ENCODE measurements around the gene NOTCH1.

GRCh38 chr9:136593581-136593980 lies 47.7 kb upstream of the NOTCH1 start:
- no peak for TF ChIP-seq CTCF (conservative IDR thresholded peaks at IDR 0.05; ENCODE audit: low read depth, low read length)
- TF ChIP-seq EZH2 (IDR thresholded peaks at IDR 0.05; ENCODE audit: borderline replicate concordance, low read depth, low read length, poor library complexity, severe bottlenecking), result no peak

All from A673 (cell line).